Fibroblast of skin of abdomen (primary cell): ENCODE measurements around the gene WEE2. TPM values are rescaled to one million over a fixed set of nuclear protein-coding genes. Genes with fewer than 3 reads are reported as not detected.
"Not testable (repeated sequence)": the region's sequence is repeated elsewhere in the genome, so short reads cannot be mapped to it uniquely, and the experiment has no call there.

Experiments used
- DNase-seq: peaks from one replicate; pipeline ENCODE4 v3.0.0-alpha.2; 2013
- polyA plus RNA-seq, 2 experiments: library from polyadenylated mRNA; unstranded; fragments of 120-200 nt; gene quantifications; one replicate each; pipeline ENCODE4 v1.2.1, GENCODE V29; 2013; ENCODE audit not compliant: insufficient read length in 2 of 2

Gene WEE2
- polyA plus RNA-seq (2013, experiment 1 of 2; ENCODE audit: insufficient read length), result not detected
- not detected for polyA plus RNA-seq (2013, experiment 2 of 2; ENCODE audit: insufficient read length)

DNA sequence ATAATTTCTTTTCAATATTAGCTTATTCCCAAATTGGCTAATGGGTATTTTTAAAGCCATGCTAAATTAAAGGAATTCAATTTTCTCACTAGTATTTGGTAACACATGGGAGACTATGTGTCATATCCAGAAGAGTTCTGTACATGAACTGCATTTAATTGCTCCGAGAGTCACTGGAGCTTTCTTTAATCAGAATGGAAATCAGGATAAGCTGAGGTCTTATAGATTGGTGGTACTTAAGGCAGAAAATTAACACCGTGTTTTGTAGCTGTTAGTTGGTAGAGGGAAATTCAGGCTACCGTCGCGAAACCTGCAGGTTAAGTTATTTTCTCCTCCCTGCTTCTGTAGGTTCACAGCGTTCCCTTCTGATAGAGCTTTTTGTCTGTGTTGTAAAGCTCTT lies at the start of gene WEE2:
WEE2 (plus strand) TSS at position 3 of the 400 bp plus-strand sequence. CDS start 406 bp downstream, outside the sequence.
- DNase-seq, result no peak

DNA sequence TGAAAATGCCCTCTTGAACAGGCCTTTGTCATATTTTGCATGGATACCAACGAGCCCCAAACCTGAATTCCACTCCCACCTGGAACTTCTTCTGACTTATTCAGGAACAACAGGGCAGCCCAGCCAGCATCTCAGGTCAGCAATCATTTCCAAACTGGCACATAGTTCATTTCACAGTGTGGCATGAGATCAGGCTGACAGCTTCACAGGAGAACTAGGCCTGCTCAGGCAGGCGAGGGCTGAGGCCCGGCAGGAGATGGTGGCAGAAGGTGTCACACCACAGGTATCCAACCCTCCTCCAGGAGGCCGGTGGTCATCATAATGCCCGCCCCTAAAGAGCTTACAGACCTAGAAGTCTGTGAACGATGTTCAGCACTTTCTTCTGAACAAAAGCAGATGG lies 48.7 kb upstream of the WEE2 start:
- DNase-seq, result no peak

GRCh38 chr7:141660259-141660658 lies 47.9 kb upstream of the WEE2 start:
- no peak for DNase-seq

DNA sequence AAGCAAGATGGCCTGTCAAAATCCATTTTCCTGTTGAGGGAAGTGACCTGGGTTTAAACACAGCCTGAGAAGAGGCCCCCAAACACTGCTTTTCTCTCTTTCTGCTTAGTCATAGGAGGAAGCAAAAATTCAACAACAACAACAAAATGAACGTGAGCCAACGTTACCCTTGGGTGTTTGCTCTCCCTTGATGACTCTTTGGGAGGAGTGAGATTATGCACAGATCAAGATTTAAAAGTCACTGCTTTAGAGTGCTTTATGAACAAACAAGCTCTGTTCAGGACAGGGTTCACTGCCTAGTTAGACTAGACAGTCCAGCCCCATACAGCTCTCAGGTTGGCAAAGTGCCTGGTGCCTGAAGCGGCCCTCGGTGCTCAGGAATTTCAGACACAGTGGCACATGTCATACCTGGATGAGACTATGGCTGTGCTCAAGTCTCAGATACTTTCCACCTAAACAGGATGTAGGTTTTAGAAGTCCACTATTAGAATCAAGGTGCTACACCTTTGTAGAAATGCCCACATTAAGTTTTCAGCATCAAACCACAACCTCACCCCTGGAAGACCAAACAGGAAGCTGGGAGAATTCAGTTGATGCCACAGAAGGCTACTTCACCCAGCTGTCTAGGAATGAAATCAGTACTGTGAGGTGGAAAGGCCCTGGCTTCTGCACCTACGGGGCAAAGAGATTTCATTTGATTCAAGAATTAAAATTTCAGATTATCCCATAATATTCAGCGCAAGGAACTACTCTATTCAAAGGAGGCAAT lies 44.9 kb upstream of the WEE2 start:
- DNase-seq, result no peak

GRCh38 chr7:141664450-141664849 lies 43.7 kb upstream of the WEE2 start:
- DNase-seq, result no peak

DNA sequence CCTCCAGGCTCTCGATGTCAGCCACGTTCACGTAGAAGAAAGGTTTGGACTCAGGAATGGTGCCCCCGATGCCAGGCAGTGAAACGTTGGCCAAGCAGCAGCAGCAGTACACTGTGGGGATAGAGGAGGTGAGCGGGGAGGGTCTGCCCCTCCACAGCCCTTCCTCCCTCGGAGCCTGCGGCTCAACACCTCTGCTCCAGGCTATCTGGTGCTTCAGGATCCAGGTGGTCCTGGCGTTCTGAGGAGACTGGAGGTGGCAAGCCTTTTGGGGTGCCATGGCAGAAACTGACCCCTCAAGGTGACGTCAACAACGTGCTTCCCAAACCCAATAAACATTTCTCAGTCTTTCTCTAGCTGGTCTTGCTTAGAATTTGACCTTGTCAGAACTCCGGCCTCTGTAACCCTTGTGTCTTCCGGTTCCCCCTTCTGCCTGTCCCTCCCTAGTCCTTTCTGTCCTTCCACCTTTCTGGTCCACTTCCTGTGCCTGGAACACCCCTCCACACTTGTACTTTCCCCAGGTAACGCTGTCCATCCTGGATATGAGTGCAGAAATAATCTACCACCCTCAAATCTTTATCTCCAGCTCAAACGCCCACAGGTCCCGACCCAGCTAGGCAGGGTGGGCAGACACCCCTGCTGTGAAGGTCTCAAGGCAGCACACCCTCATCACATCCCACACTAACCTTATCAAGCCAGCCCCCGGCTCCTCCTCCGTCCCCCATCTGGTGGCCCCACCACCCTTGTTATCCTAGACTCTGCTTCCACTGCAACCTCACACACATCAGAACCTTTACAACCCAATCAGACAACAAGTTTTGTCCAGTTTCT lies 42.7 kb upstream of the WEE2 start:
- DNase-seq, result no peak

DNA sequence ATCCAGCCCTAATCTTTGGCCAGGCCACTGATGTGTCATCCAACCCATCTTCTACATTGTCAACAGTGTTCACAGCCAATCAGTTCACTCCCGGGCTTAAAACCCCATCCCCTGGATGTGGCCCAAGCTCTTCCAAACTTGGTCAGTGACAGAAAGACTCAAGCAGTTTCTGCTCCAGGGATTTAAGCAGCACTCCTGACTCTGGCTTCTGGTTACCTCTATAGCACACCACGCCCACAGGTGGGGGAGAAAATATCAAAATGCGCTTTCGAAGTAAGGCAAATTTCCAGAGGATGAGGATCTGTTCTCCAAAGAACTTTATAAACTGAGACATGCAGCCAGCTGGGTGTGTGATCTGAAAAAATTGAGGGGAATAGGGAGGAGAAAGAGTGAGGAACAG lies 42.1 kb upstream of the WEE2 start:
- DNase-seq, result no peak

DNA sequence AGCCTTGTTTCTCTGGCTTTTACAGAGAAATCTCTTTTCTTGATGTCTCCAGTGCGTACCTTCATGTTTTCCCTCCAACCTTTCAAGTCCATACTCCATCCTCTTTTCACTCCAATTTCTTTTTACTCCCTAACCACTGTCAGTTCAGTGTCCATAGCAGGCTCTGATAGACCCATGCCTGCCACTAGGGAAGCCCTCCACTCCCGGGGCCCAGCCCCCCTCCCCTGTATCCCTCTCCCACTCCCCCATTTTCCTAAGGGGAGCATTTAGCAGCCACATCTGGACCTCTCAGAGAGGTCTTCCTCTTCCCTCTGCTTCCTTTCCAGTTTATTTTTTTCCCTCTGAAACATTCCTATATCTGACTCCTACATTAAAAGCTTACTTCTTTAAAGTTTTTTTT lies 39.3 kb upstream of the WEE2 start:
- no peak for DNase-seq

- no peak for DNase-seq
Measured at GRCh38 chr7:141671705-141672496, 36.3 kb upstream of the WEE2 start.

DNA sequence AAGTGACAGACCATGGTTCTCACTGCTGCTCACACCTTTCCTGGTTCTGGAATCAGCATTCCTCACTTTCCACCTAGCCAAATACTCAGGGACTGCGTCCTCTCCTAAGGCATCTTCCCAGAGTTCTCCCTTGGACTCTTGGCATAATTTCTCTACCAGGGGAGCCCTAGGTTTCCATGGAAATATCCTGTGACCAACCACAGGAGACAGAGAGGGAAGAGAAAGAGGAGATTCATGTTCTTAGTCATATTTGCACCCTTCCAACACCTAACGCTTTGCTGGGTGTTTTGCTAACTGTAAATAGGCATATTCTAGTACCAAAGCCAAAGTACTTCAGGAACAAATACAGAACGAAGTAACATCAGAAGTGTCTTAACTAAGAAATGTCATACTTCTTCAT lies 34.8 kb upstream of the WEE2 start:
- no peak for DNase-seq

DNA sequence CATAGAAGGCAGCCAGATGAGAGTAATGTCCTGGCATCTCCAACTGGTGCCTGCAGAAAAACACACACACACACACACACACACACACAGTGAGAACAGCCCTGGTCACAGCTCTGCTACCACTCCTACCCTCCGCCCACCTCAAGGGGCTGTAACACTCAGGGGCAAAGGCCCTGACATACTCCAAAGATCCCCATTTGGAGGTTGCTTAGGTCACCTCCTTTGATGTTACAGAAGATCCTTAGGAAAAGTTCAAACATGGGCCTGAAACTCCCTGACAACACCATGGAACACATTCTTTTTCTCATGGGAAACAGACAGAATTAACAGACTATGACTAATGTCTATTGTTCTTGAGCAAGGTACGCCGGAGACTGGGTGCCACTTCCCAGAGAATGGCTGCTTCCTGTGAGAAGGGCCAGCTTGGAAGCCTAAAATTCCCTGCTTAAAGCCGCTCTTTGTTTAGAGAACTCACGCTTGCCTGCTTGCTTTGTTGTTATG lies 33.9 kb upstream of the WEE2 start:
- DNase-seq, result no peak

DNA sequence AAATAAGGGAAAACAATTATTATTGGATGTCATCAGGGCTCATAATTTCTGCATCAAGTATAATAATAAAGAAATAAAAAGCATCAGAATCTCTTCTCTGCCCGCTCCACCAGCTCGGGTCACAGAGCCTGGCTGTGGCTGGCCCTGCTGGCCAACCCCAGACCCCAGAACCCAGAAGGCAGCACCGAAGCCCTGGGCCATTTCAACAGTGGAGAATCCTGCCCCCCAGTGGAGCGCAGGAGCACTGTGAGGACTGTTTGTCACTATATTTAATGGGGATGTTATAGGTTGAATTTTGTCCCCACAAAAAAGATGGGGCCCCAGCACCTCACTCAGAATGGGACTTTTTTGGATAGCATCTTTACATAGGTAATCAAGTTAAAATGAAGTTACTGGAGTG lies 33.5 kb upstream of the WEE2 start:
- DNase-seq, result no peak

- no peak for DNase-seq
Measured at GRCh38 chr7:141675436-141676215, 32.5 kb upstream of the WEE2 start.

- peak; percentile 25 for DNase-seq
Measured at GRCh38 chr7:141676618-141677017, 31.5 kb upstream of the WEE2 start.

GRCh38 chr7:141679014-141679413 lies 29.1 kb upstream of the WEE2 start:
- DNase-seq, result no peak

GRCh38 chr7:141685285-141686023 lies 22.7 kb upstream of the WEE2 start:
- no peak for DNase-seq

GRCh38 chr7:141686074-141686473 lies 22.1 kb upstream of the WEE2 start:
- no peak for DNase-seq

GRCh38 chr7:141686670-141687069 lies 21.5 kb upstream of the WEE2 start:
- DNase-seq, result no peak

DNA sequence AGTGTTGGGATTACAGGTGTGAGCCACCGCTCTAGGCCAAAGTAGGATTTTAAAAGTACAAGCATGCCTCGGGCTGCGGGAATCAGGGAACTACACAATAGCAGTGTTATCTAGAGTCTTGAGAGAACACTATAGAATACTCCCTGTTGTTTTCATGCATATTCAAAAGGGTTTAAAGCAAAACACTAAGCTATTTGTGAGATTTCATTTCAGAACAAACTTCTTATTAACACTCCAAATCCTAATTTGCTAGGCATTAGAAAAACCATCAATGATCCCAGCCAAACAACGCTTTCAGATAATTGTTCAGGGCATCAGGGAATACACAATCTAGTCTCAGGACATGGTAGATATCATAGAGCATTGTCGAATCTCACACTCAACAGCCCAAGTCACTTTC lies 20.1 kb upstream of the WEE2 start:
- DNase-seq, result no peak

DNA sequence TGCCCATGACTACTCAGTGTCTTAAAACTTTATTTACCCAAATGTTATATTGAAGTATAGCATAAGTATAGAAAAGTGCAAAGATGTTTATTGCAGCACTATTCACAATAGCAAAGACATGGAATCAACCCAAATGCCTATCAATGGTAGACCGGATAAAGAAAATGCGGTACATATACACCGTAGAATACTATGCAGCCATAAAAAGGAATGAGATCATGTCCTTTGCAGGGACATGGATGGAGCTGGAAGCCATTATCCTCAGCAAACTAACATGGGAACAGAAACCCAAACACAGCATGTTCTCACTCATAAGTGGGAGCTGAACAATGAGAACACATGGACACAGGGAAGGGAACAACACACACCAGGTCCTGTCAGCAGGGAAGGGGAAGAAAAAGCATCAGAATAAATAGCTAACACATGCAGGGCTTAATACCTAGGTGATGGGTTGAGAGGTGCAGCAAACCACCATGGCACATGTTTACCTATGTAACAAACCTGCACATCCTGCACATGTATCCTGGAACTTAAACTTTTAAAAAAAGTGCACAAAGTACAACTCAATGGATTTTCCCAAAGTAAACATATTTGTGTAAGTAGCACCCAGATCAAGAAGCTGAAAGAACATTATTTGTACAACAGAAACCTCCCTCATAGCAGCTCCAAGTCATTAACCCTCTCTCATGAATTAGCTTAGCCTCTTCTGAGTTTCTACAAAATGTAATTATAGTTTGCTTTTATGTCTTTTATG lies 18.9 kb upstream of the WEE2 start:
- not testable (repeated sequence) for DNase-seq
